Activated effector memory CD4-positive, alpha-beta T cell treated with anti-CD3 and anti-CD28 coated beads, Interleukin-2, amount 50 U/mL, for 16 hours (primary cell): ENCODE data around the gene KRTAP13-2.

Experiments used
- DNase-seq: peaks from one replicate; pipeline ENCODE4 v3.0.0-alpha.2; 2020

The KRTAP13-2 gene

GRCh38 chr21:30372139-30372770 is at the start of gene KRTAP13-2:
KRTAP13-2 (minus strand) TSS chr21:30372271; CDS start chr21:30372213, 58 bp downstream.
- DNase-seq, result no peak

- no peak for DNase-seq
Measured at GRCh38 chr21:30415993-30416392, 43.9 kb upstream of the KRTAP13-2 start.

- no peak for DNase-seq
Measured at GRCh38 chr21:30408782-30409494, 36.9 kb upstream of the KRTAP13-2 start.

GRCh38 chr21:30395731-30396130 is 23.7 kb upstream of the KRTAP13-2 start, which contains the start of gene KRTAP13-1:
KRTAP13-1 (plus strand) TSS chr21:30396031; CDS start chr21:30396087, 56 bp downstream.
- no peak for DNase-seq

- no peak for DNase-seq
Measured at GRCh38 chr21:30391492-30392025, 19.5 kb upstream of the KRTAP13-2 start.

GRCh38 chr21:30382201-30382600 is 10.1 kb upstream of the KRTAP13-2 start:
- no peak for DNase-seq

GRCh38 chr21:30355906-30356305 is 16.2 kb downstream of the KRTAP13-2 start:
- no peak for DNase-seq

- DNase-seq, result no peak
Measured at GRCh38 chr21:30354308-30355005, 17.6 kb downstream of the KRTAP13-2 start.

- DNase-seq, result no peak
Measured at GRCh38 chr21:30351534-30351933, 20.5 kb downstream of the KRTAP13-2 start.

GRCh38 chr21:30349572-30349971 is 22.5 kb downstream of the KRTAP13-2 start:
- no peak for DNase-seq

- DNase-seq, result no peak
Measured at GRCh38 chr21:30348506-30348905, 23.6 kb downstream of the KRTAP13-2 start, which contains the start of gene KRTAP23-1. KRTAP23-1 (minus strand) TSS chr21:30348606; CDS start chr21:30348606, 0 bp downstream.

- no peak for DNase-seq
Measured at GRCh38 chr21:30345014-30345413, 27.1 kb downstream of the KRTAP13-2 start.

- peak; percentile 71 for DNase-seq
Measured at GRCh38 chr21:30340714-30341573, 31.1 kb downstream of the KRTAP13-2 start.

GRCh38 chr21:30338717-30339116 is 33.4 kb downstream of the KRTAP13-2 start:
- no peak for DNase-seq

GRCh38 chr21:30337772-30338171 is 34.3 kb downstream of the KRTAP13-2 start:
- DNase-seq, result no peak

- DNase-seq, result no peak
Measured at GRCh38 chr21:30337276-30337744, 34.8 kb downstream of the KRTAP13-2 start, which contains the start of gene KRTAP27-1. KRTAP27-1 (minus strand) TSS chr21:30337694; CDS start chr21:30337668, 26 bp downstream.

GRCh38 chr21:30336596-30336995 is 35.5 kb downstream of the KRTAP13-2 start:
- DNase-seq, result no peak

- no peak for DNase-seq
Measured at GRCh38 chr21:30333736-30334135, 38.3 kb downstream of the KRTAP13-2 start.

- no peak for DNase-seq
Measured at GRCh38 chr21:30332681-30333080, 39.4 kb downstream of the KRTAP13-2 start.

GRCh38 chr21:30329203-30329875 is 42.7 kb downstream of the KRTAP13-2 start:
- DNase-seq, result no peak

GRCh38 chr21:30326390-30326789 is 45.7 kb downstream of the KRTAP13-2 start:
- DNase-seq, result no peak
